Measurements from ENCODE around the gene VPS11. TPM values are rescaled to one million over a fixed set of nuclear protein-coding genes. Genes with fewer than 3 reads are reported as not detected.

Gene VPS11
- total RNA-seq, 1 experiment from 2014 or later = 18.6 TPM

DNA sequence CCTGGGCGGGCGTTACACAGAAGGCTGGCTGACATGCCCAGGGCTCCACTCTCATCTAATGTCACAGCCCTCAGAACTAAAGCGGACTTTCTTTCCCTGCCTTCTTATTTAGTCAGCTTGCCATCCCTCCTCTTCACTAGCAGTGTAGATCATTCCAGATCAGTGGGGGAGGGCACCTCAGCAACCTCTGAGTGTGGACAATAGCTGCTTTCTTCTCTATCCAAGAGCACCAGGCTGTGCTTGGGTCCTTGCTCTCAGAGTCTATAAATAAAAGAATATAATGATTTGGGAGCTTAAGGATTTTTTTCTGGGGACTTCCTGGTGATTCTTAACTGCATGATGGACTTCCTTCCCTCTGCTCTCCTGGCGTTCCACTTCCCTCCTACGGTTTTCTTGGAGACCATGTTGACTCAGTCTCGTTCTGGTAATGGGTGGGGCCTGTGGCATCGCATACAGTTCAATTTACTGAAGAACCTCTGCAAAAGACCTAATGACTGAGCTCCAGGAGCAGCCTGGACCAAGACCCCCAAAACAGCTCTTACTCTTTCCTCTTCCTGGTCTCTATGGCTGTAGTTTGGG lies 14.2 kb downstream of the VPS11 start:
- Histone ChIP-seq H3K4me2 (ENCODE audit: insufficient read depth, insufficient read length, low read length) (no peak overlapping the region), H2AK5ac (ENCODE audit: insufficient read length, low read length) (no peak overlapping the region), H4K8ac (replicated peaks; ENCODE audit: insufficient read length, low read depth, low read length) (no peak overlapping the region), H4K5ac (ENCODE audit: insufficient read length, low read depth, low read length) (no peak overlapping the region), H4K91ac (ENCODE audit: insufficient read length, low read depth, low read length) (no peak overlapping the region), H2AFZ (ENCODE audit: low read length) (no peak overlapping the region), H3K9me3 (ENCODE audit: control insufficient read depth, low read depth, low read length) (no peaks in the 10 kb centered on the region), H4K20me1 (ENCODE audit: control insufficient read depth, insufficient read depth, insufficient read length) (no peaks in the 10 kb centered on the region), H3K27me3 (ENCODE audit: insufficient read depth, low read length) (no peaks in the 10 kb centered on the region), H3T11ph (ENCODE audit: low read length) (no peak overlapping the region), H3K79me2 (ENCODE audit: insufficient read depth, low read length) (no peaks in the 10 kb centered on the region; the same call in 1 of the 2 replicates), H3K18ac (ENCODE audit: insufficient read length, low read depth, low read length) (no peak overlapping the region), H3K23ac (ENCODE audit: insufficient read length, low read depth, low read length) (no peak overlapping the region), H3K4ac (ENCODE audit: low read depth, low read length) (no peak overlapping the region), H3K14ac (ENCODE audit: insufficient read depth, low read length) (no peak overlapping the region), H2BK20ac (ENCODE audit: low read depth, low read length, poor library complexity, severe bottlenecking) (no peak overlapping the region), H3K79me1 (ENCODE audit: insufficient read depth, low read depth, low read length, poor library complexity, severe bottlenecking) (peaks cover under 1% of the 10 kb centered on the region), H3K56ac (ENCODE audit: insufficient read length, low read depth, low read length) (no peak overlapping the region), H2BK120ac (ENCODE audit: low read depth, low read length, poor library complexity, severe bottlenecking) (no peak overlapping the region), H2BK12ac (ENCODE audit: insufficient read length, low read depth, low read length) (no peak overlapping the region), H3K9ac (ENCODE audit: extremely low read depth, insufficient read length, low read length) (no peak overlapping the region), H3K27ac (ENCODE audit: insufficient read length, low read depth, low read length) (no peak overlapping the region), H3K4me1 (ENCODE audit: insufficient read depth, low read length) (no peaks in the 10 kb centered on the region), H2BK5ac (ENCODE audit: insufficient read length, low read length) (no peak overlapping the region), H2BK15ac (ENCODE audit: low read depth, low read length) (no peak overlapping the region), H3K23me2 (ENCODE audit: insufficient read length, low read depth, low read length, poor library complexity, severe bottlenecking) (peaks cover 4% of the 10 kb centered on the region)
- Mint-ChIP-seq H3K9me3 (no peaks in the 10 kb centered on the region), H3K4me3 (no peak overlapping the region), H3K4me1 (peaks cover 7 to 13% of the 10 kb centered on the region in 2 experiments; a peak in 3 of 4 replicates), H3K27ac (no peak overlapping the region; a peak in 2 of 7 replicates), H3K36me3 (ENCODE audit: insufficient read depth in 1 of 3, low read depth in 3 of 3) (peaks cover 18 to 57% (median 51%) of the 10 kb centered on the region in 3 experiments; a peak in 6 of 7 replicates), H3K27me3 (ENCODE audit: low read depth) (no peaks in the 10 kb centered on the region)
- no peak for DNase-seq
- WGBS (ENCODE audit: extremely low coverage, insufficient read length, low lambda C conversion rate) = no CpG with 5 or more reads among the region's 7 CpGs
- TF ChIP-seq, protein P1, sequence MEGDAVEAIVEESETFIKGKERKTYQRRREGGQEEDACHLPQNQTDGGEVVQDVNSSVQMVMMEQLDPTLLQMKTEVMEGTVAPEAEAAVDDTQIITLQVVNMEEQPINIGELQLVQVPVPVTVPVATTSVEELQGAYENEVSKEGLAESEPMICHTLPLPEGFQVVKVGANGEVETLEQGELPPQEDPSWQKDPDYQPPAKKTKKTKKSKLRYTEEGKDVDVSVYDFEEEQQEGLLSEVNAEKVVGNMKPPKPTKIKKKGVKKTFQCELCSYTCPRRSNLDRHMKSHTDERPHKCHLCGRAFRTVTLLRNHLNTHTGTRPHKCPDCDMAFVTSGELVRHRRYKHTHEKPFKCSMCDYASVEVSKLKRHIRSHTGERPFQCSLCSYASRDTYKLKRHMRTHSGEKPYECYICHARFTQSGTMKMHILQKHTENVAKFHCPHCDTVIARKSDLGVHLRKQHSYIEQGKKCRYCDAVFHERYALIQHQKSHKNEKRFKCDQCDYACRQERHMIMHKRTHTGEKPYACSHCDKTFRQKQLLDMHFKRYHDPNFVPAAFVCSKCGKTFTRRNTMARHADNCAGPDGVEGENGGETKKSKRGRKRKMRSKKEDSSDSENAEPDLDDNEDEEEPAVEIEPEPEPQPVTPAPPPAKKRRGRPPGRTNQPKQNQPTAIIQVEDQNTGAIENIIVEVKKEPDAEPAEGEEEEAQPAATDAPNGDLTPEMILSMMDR (conservative IDR thresholded peaks at IDR 0.05) = no peak

Data from H9 (cell line).